ENCODE data around the gene NRG3.
"Not testable (repeated sequence)": the region's sequence is repeated elsewhere in the genome, so short reads cannot be mapped to it uniquely, and the experiment has no call there.

The NRG3 gene

GRCh38 chr10:82932451-82932850 is 1057.5 kb downstream of the NRG3 start:
- no peaks in the 10 kb centered on the region for H3K4me1 Mint-ChIP-seq (ENCODE audit: low read depth)
- no peaks in the 10 kb centered on the region for H3K27me3 Mint-ChIP-seq
- peaks cover 10% of the 10 kb centered on the region for H3K9me3 Mint-ChIP-seq
- DNase-seq: no peak
- no peak overlapping the region for H3K4me3 Mint-ChIP-seq
- H3K36me3 Mint-ChIP-seq (ENCODE audit: low read depth): no peaks in the 10 kb centered on the region
- no peak overlapping the region for H3K27ac Mint-ChIP-seq

DNA sequence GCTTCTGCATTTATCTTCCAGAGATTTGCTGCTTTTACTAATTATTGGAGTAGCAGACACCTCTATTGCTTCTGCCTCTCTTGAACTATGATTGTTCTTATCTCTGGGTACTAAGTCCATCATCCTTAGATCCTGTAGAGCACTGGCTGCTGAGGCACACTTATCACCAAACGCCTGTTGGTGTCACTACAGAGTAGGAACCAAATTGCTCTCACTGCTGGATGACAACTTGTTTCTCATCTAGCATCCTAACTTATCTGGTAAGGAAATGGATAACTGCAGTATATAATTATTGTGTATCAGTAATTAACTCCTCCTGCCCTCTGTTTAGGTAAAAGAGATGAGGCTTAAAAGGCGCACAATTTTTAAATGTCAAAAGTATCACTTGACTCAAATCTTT is 1059.4 kb downstream of the NRG3 start:
- Mint-ChIP-seq H3K27me3 (no peaks in the 10 kb centered on the region), H3K4me1 (ENCODE audit: low read depth) (no peaks in the 10 kb centered on the region), H3K4me3 (no peak overlapping the region), H3K27ac (no peak overlapping the region), H3K9me3 (peaks cover 4% of the 10 kb centered on the region), H3K36me3 (ENCODE audit: low read depth) (no peaks in the 10 kb centered on the region)
- DNase-seq: no peak

DNA sequence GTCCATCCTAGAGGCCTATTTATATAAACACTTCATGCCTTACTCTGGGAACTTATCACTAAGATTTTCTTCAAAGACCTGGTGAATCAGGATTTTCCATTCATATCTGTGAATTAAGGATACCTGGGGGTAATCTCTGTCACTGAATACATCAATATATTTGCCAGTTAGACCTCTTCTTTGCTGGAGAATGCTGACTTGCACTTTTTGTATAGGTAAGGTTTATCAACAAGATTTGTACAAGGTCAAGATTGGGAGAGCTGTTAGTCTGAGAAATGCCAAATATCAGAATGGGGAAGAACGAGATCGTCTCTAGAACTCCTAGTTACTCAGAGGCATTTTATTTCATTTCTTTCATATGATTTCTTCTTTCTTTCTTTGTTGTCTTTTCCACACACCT is 1060.0 kb downstream of the NRG3 start:
- Mint-ChIP-seq H3K9me3 (peaks cover 4% of the 10 kb centered on the region), H3K36me3 (ENCODE audit: low read depth) (no peaks in the 10 kb centered on the region), H3K4me1 (ENCODE audit: low read depth) (no peaks in the 10 kb centered on the region), H3K27ac (no peak overlapping the region), H3K27me3 (no peaks in the 10 kb centered on the region), H3K4me3 (no peak overlapping the region)
- no peak for DNase-seq

GRCh38 chr10:82938331-82938730 is 1063.3 kb downstream of the NRG3 start:
- no peak for DNase-seq

DNA sequence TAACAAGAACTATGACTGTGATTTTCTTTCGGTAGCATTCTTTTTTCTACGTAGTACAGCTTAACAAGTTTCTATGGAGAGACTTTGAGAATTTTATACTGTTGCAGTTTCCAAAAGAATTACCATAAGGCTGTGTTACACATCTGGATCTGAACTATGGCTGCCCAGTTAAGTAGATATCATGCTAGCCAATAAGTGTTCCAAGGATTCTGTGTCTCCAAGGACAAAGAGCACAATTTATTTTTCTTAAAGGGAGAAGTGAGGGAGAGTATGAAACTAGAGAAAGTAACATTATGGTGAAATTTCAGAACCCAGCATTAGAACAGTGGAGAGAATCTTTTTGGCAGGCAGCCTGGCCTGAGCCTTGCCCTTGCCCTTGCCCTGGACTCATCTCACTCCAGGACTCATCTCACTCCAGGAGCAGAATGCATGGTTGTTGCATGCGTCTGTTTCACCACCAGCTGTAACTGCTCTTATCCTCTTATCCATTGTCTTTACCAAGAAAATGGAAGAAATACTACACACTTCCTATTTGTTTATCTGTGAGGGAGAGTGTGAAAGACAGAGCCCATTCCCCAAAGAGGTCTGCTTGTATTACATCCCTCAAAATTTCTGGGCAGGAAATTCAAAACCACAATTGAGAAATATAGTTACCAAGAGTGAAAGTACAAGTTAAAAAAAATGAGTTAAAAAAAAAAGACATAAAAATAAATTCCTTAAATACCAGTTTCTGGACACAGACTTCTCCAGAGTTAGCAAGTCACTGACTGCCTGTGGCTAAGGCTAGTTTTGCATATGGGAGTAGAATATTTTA is 1067.5 kb downstream of the NRG3 start:
- DNase-seq: no peak
- Mint-ChIP-seq H3K4me3 (no peak overlapping the region), H3K4me1 (ENCODE audit: low read depth) (no peaks in the 10 kb centered on the region), H3K27me3 (no peaks in the 10 kb centered on the region), H3K36me3 (ENCODE audit: low read depth) (no peaks in the 10 kb centered on the region), H3K9me3 (peaks cover 9% of the 10 kb centered on the region), H3K27ac (no peak overlapping the region)

More at GRCh38 chr10:82938331-82938730, 1063.3 kb downstream of the NRG3 start:
- no peaks in the 10 kb centered on the region for H3K27me3 Mint-ChIP-seq
- H3K4me1 Mint-ChIP-seq (ENCODE audit: low read depth): no peaks in the 10 kb centered on the region
- no peak overlapping the region for H3K4me3 Mint-ChIP-seq
- H3K27ac Mint-ChIP-seq: no peak overlapping the region
- peaks cover 1% of the 10 kb centered on the region for H3K9me3 Mint-ChIP-seq
- H3K36me3 Mint-ChIP-seq (ENCODE audit: low read depth): no peaks in the 10 kb centered on the region

GRCh38 chr10:82943142-82943541 is 1068.1 kb downstream of the NRG3 start:
- Mint-ChIP-seq H3K36me3 (ENCODE audit: low read depth) (no peaks in the 10 kb centered on the region), H3K27me3 (no peaks in the 10 kb centered on the region), H3K9me3 (peaks cover 9% of the 10 kb centered on the region), H3K4me3 (no peak overlapping the region), H3K4me1 (ENCODE audit: low read depth) (no peaks in the 10 kb centered on the region), H3K27ac (no peak overlapping the region)
- DNase-seq: no peak

- no peaks in the 10 kb centered on the region for H3K36me3 Mint-ChIP-seq (ENCODE audit: low read depth)
- no peaks in the 10 kb centered on the region for H3K27me3 Mint-ChIP-seq
- H3K27ac Mint-ChIP-seq: no peak overlapping the region
- H3K9me3 Mint-ChIP-seq: peaks cover 7% of the 10 kb centered on the region
- no peaks in the 10 kb centered on the region for H3K4me1 Mint-ChIP-seq (ENCODE audit: low read depth)
- no peak overlapping the region for H3K4me3 Mint-ChIP-seq
- DNase-seq: no peak
These were observed 1075.0 kb downstream of the NRG3 start for GRCh38 chr10:82949816-82950575.

DNA sequence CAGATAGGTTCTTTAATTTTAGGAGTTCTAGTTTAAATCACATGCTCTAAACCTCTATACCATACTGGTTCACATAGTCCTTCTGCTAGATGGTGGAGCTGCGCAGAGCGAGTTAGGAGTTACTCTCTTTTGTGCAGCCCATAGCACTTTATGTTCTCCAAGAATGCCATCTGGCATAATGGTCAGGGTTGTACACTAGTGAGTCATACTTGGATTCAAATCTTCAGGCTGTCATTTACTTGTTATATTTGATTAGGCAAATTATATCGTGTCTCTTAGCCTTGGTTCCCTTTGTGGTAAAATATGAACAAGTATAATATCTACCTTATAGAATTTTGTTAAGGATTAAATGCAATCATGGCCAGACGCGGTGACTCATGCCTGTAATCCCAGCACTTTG is 1078.3 kb downstream of the NRG3 start:
- H3K4me1 Mint-ChIP-seq (ENCODE audit: low read depth): no peaks in the 10 kb centered on the region
- H3K27me3 Mint-ChIP-seq: no peaks in the 10 kb centered on the region
- no peak overlapping the region for H3K4me3 Mint-ChIP-seq
- H3K27ac Mint-ChIP-seq: no peak overlapping the region
- DNase-seq: no peak
- no peaks in the 10 kb centered on the region for H3K9me3 Mint-ChIP-seq
- no peaks in the 10 kb centered on the region for H3K36me3 Mint-ChIP-seq (ENCODE audit: low read depth)

- no peaks in the 10 kb centered on the region for H3K27me3 Mint-ChIP-seq
- H3K36me3 Mint-ChIP-seq (ENCODE audit: low read depth): no peaks in the 10 kb centered on the region
- H3K9me3 Mint-ChIP-seq: no peaks in the 10 kb centered on the region
- no peak overlapping the region for H3K4me3 Mint-ChIP-seq
- no peak overlapping the region for H3K27ac Mint-ChIP-seq
- no peak for DNase-seq
- H3K4me1 Mint-ChIP-seq (ENCODE audit: low read depth): no peaks in the 10 kb centered on the region
These were observed 1078.9 kb downstream of the NRG3 start for GRCh38 chr10:82953909-82954308.

DNA sequence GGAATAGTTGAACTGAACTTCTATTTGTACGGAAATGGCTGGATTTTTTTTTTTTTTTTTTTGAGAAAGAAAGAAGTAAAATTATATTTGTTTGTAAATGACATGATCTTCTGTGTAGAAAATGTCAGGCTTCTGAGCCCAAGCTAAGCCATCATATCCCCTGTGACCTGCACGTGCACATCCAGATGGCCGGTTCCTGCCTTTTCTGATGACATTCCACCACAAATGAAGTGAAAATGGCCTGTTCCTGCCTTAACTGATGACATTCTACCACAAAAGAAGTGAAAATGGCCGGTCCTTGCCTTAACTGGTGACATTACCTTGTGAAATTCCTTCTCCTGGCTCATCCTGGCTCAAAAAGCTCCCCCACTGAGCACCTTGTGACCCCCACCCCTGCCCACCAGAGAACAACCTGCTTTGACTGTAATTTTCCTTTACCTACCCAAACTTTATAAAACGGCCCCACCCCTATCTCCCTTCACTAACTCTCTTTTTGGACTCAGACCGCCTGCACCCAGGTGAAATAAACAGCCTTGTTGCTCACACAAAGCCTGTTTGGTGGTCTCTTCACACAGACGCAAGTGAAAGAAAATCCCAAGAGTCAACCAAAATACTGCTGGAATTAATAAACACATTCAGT is 1085.5 kb downstream of the NRG3 start:
- not testable (repeated sequence) for H3K36me3 Mint-ChIP-seq (ENCODE audit: low read depth); H3K4me3 Mint-ChIP-seq; H3K9me3 Mint-ChIP-seq; H3K27me3 Mint-ChIP-seq; H3K27ac Mint-ChIP-seq; DNase-seq; H3K4me1 Mint-ChIP-seq (ENCODE audit: low read depth)

- Mint-ChIP-seq H3K9me3 (no peaks in the 10 kb centered on the region), H3K36me3 (ENCODE audit: low read depth) (no peaks in the 10 kb centered on the region), H3K27me3 (no peaks in the 10 kb centered on the region), H3K27ac (no peak overlapping the region), H3K4me3 (no peak overlapping the region), H3K4me1 (ENCODE audit: low read depth) (no peaks in the 10 kb centered on the region)
- no peak for DNase-seq
These were observed 1086.9 kb downstream of the NRG3 start for GRCh38 chr10:82961864-82962263.

- DNase-seq: no peak
- H3K4me1 Mint-ChIP-seq (ENCODE audit: low read depth): no peaks in the 10 kb centered on the region
- H3K27ac Mint-ChIP-seq: no peak overlapping the region
- no peaks in the 10 kb centered on the region for H3K9me3 Mint-ChIP-seq
- no peak overlapping the region for H3K4me3 Mint-ChIP-seq
- H3K36me3 Mint-ChIP-seq (ENCODE audit: low read depth): no peaks in the 10 kb centered on the region
- H3K27me3 Mint-ChIP-seq: no peaks in the 10 kb centered on the region
These were observed 1091.1 kb downstream of the NRG3 start for GRCh38 chr10:82966130-82966529.

- no peaks in the 10 kb centered on the region for H3K9me3 Mint-ChIP-seq
- DNase-seq: no peak
- no peaks in the 10 kb centered on the region for H3K4me1 Mint-ChIP-seq (ENCODE audit: low read depth)
- no peak overlapping the region for H3K4me3 Mint-ChIP-seq
- H3K36me3 Mint-ChIP-seq (ENCODE audit: low read depth): no peaks in the 10 kb centered on the region
- H3K27ac Mint-ChIP-seq: no peak overlapping the region
- no peaks in the 10 kb centered on the region for H3K27me3 Mint-ChIP-seq
These were observed 1093.5 kb downstream of the NRG3 start for GRCh38 chr10:82968533-82968932.

DNA sequence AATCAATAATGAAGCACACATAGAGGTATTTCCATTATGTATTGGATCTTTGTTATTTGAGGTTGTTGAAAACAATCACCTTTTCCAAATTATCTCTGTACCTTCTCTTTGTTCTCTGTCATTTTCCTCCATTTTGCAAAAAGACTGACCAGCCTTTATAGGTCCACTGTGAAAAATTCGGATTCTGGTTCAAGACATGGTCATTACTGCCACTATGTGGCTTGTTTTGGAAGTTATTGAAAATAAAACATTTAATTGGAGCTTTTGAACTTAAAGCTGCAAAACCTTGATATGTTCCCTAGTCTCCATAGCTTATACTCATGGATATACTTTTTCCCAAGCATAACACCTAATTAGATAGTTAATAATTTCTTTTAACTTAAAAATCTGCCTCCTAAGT is 1094.4 kb downstream of the NRG3 start:
- Mint-ChIP-seq H3K4me3 (no peak overlapping the region), H3K36me3 (ENCODE audit: low read depth) (no peaks in the 10 kb centered on the region), H3K4me1 (ENCODE audit: low read depth) (no peaks in the 10 kb centered on the region), H3K27ac (no peak overlapping the region), H3K27me3 (no peaks in the 10 kb centered on the region), H3K9me3 (no peaks in the 10 kb centered on the region)
- no peak for DNase-seq

GRCh38 chr10:82980321-82980720 is 1105.3 kb downstream of the NRG3 start:
- no peaks in the 10 kb centered on the region for H3K27me3 Mint-ChIP-seq
- DNase-seq: no peak
- peaks cover 4% of the 10 kb centered on the region for H3K9me3 Mint-ChIP-seq
- no peaks in the 10 kb centered on the region for H3K4me1 Mint-ChIP-seq (ENCODE audit: low read depth)
- no peak overlapping the region for H3K4me3 Mint-ChIP-seq
- H3K27ac Mint-ChIP-seq: no peak overlapping the region
- no peaks in the 10 kb centered on the region for H3K36me3 Mint-ChIP-seq (ENCODE audit: low read depth)
